ENCODE measurements around the gene CYCS. TPM values are rescaled to one million over a fixed set of nuclear protein-coding genes. Genes with fewer than 3 reads are reported as not detected.

CYCS gene
- total and polyA plus RNA-seq, 2 of the 8 experiments (the other 6 are each of a cell fraction or from before 2014, with no cell fraction given) = 48.6 to 229 TPM

GRCh38 chr7:25091779-25092178 lies 33.3 kb downstream of the CYCS start:
- H4K8ac ChIP-seq (ENCODE audit: extremely low read depth, insufficient read depth, low read length) = no peak overlapping the region
- H2BK120ac ChIP-seq (replicated peaks; ENCODE audit: low read depth, low read length) = no peak overlapping the region
- H3K23ac ChIP-seq (ENCODE audit: insufficient read length) = no peak overlapping the region
- no peak overlapping the region for H4K5ac ChIP-seq (ENCODE audit: insufficient read length, low read depth, low read length)
- H3K27ac ChIP-seq (ENCODE audit: low read depth, low read length) = no peak overlapping the region
- H3K56ac ChIP-seq (replicated peaks; ENCODE audit: insufficient read length, low read depth, low read length) = no peak overlapping the region
- H4K20me1 ChIP-seq (replicated peaks in 1 of 2; ENCODE audit: control insufficient read depth in 1 of 2, insufficient read depth in 2 of 2, low read length in 2 of 2) = no peaks in the 10 kb centered on the region
- H3K36me3 ChIP-seq (ENCODE audit: control insufficient read depth in 2 of 4, insufficient read depth in 4 of 4, low read length in 3 of 4) = no peaks in the 10 kb centered on the region
- H3K79me2 ChIP-seq (ENCODE audit: control insufficient read depth in 1 of 2, insufficient read depth in 2 of 2, low read length in 2 of 2) = no peaks in the 10 kb centered on the region
- 93% methylated on average over 4 of the region's 4 CpGs; no CpG with 5 or more reads in 1 of the 2 experiments for WGBS, 2 experiments (ENCODE audit: extremely low coverage in 1 of 2, insufficient coverage in 1 of 2, insufficient read length in 1 of 2, insufficient replicate concordance in 2 of 2, low coverage in 1 of 2, low lambda C conversion rate in 2 of 2, missing lambda C conversion rate in 1 of 2)
- H3K18ac ChIP-seq (ENCODE audit: extremely low read depth, low read length) = no peak overlapping the region
- ChIA-PET POLR2A (ENCODE audit: partially characterized antibody) (no interaction called here), CTCF (ENCODE audit: partially characterized antibody) (interaction anchor here (0.8 to 8.1 kb wide), 20 partner anchors 9 to 376 kb away, joined by 3 to 84 read pairs (median 4); partner anchors contain the start of gene OSBPL3)
- no peaks in the 10 kb centered on the region for H3K23me2 ChIP-seq (ENCODE audit: low read depth, low read length)
- FAIRE-seq (no peak), DNase-seq (ENCODE audit: low read depth in 1 of 2, low spot score in 2 of 2) (no peak)
- H3K79me1 ChIP-seq (ENCODE audit: low read depth, low read length) = no peaks in the 10 kb centered on the region
- H3K9me3 ChIP-seq (ENCODE audit: insufficient read depth in 2 of 2, low read depth in 1 of 2, low read length in 1 of 2) = no peaks in the 10 kb centered on the region; a peak in 1 of 4 replicates
- no peaks in the 10 kb centered on the region for H3K27me3 ChIP-seq (replicated peaks in 1 of 4; ENCODE audit: control insufficient read depth in 3 of 4, extremely low read depth in 1 of 4, insufficient read depth in 3 of 4, low read length in 3 of 4)
- no peak overlapping the region for H4K91ac ChIP-seq (replicated peaks; ENCODE audit: insufficient read length, low read length)
- no peak overlapping the region for H3K4me2 ChIP-seq (ENCODE audit: insufficient read depth in 1 of 2, low read depth in 2 of 2, low read length in 2 of 2)
- H3K4ac ChIP-seq (replicated peaks; ENCODE audit: insufficient read length, low read depth, low read length) = no peak overlapping the region
- no peak overlapping the region for H2BK12ac ChIP-seq (ENCODE audit: low read depth, low read length)
- no peak overlapping the region for H3K14ac ChIP-seq (ENCODE audit: insufficient read length)
- no peak overlapping the region for H3K4me3 ChIP-seq (ENCODE audit: extremely low read depth in 1 of 4, insufficient read depth in 2 of 4, low read depth in 3 of 4, low read length in 4 of 4)
- H2BK20ac ChIP-seq (ENCODE audit: low read length) = no peak overlapping the region
- H3K4me1 ChIP-seq (replicated peaks in 1 of 4; ENCODE audit: control insufficient read depth in 3 of 4, insufficient read depth in 4 of 4, low read length in 3 of 4) = no peaks in the 10 kb centered on the region
- 0 out of 2 replicates have a peak overlapping the region, but pooled peaks have one; percentile 2 for H2AFZ ChIP-seq (ENCODE audit: low read length)
- no peak overlapping the region for H2BK5ac ChIP-seq (ENCODE audit: low read depth, low read length)
- no peak overlapping the region for H3K9ac ChIP-seq (replicated peaks in 1 of 4; ENCODE audit: extremely low read depth in 1 of 4, low read depth in 3 of 4, low read length in 3 of 4)
- H2BK15ac ChIP-seq (ENCODE audit: low read length) = no peak overlapping the region
- H2AK5ac ChIP-seq (ENCODE audit: low read depth, low read length) = no peak overlapping the region
